GM21619 (cell line): ENCODE results near the gene CALHM5.
"Not testable (repeated sequence)": the region's sequence is repeated elsewhere in the genome, so short reads cannot be mapped to it uniquely, and the experiment has no call there.

Experiments used
- ATAC-seq: cut with Tn5 transposase; IDR thresholded peaks from one replicate; pipeline ENCODE4 v1.9.1; 2021; ENCODE audit not compliant: unreplicated experiment

The CALHM5 gene

GRCh38 chr6:116511424-116512110 lies at the start of gene CALHM5:
Gene CALHM5, plus strand, starts transcription at chr6:116511639. Its CDS starts 58 bp downstream, at chr6:116511697.
- ATAC-seq: no peak

GRCh38 chr6:116461932-116462885 lies 49.2 kb upstream of the CALHM5 start:
- ATAC-seq: peak; percentile 83

- ATAC-seq: no peak
These were observed 48.1 kb upstream of the CALHM5 start for GRCh38 chr6:116463301-116463700.

GRCh38 chr6:116465246-116465645 lies 46.2 kb upstream of the CALHM5 start:
- no peak for ATAC-seq

- no peak for ATAC-seq
These were observed 44.3 kb upstream of the CALHM5 start for GRCh38 chr6:116467096-116467495.

- no peak for ATAC-seq
These were observed 43.9 kb upstream of the CALHM5 start for GRCh38 chr6:116467514-116467913.

GRCh38 chr6:116468293-116468692 lies 43.1 kb upstream of the CALHM5 start:
- ATAC-seq: no peak

- ATAC-seq: no peak
These were observed 39.9 kb upstream of the CALHM5 start for GRCh38 chr6:116471531-116471930.

GRCh38 chr6:116472706-116473105 lies 38.7 kb upstream of the CALHM5 start:
- no peak for ATAC-seq

- ATAC-seq: no peak
These were observed 36.3 kb upstream of the CALHM5 start for GRCh38 chr6:116475141-116475540.

GRCh38 chr6:116476002-116476678 lies 35.3 kb upstream of the CALHM5 start:
- peak; percentile 100 for ATAC-seq

GRCh38 chr6:116482780-116483179 lies 28.7 kb upstream of the CALHM5 start:
- ATAC-seq: no peak

GRCh38 chr6:116483616-116484015 lies 27.8 kb upstream of the CALHM5 start:
- ATAC-seq: no peak

- ATAC-seq: no peak
These were observed 25.8 kb upstream of the CALHM5 start for GRCh38 chr6:116485559-116486184.

- ATAC-seq: no peak
These were observed 19.7 kb upstream of the CALHM5 start for GRCh38 chr6:116491610-116492330.

GRCh38 chr6:116492331-116493067 lies 18.9 kb upstream of the CALHM5 start:
- no peak for ATAC-seq

GRCh38 chr6:116495161-116495560 lies 16.3 kb upstream of the CALHM5 start:
- not testable (repeated sequence) for ATAC-seq

- no peak for ATAC-seq
These were observed 14.2 kb upstream of the CALHM5 start for GRCh38 chr6:116497113-116497676.

- no peak for ATAC-seq
These were observed 10.4 kb upstream of the CALHM5 start for GRCh38 chr6:116500969-116501433.
